ENCODE measurements around the gene ZNF184.

DNA sequence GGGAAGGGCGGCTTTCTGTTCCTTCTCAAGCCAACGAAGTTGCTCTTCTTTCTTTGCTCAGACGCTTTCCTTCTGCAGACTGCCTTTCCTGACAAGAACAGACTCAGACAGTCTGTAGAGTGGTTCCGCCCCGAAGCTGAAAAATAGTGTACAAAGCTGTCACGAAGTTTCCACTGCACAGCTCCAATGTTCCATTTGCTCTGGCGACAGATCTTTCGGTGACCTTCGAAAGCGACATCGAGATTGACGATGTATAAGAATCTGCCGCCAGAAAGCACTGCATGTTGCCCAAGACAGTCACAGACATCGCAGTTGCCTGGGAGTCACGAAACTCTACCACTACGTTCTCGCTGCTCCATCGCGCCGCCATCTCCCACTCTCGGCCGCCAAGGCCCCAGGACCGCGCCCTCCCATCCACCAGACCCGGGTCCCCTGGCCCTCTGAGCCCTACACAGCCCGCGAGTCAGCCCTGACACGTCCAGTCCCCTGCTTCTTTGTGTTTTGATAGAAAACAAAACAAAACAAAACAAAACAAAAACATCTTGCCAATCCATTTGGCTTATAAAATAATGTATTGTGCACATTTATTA lies 42.1 kb upstream of the ZNF184 start:
- TF ChIP-seq POLR2AphosphoS5 (IDR thresholded peaks at IDR 0.05; ENCODE audit: low read depth, low read length): no peak
- TF ChIP-seq POLR2A (IDR thresholded peaks at IDR 0.05; ENCODE audit: low read depth, low read length): no peak
- no peak for TF ChIP-seq TAF1 (IDR thresholded peaks at IDR 0.05; ENCODE audit: borderline replicate concordance, low read depth, low read length)

All from GM12892 (cell line).